AG09319 (cell line): ENCODE data around the gene CCDC12.

Source experiments
- DNase-seq: peaks from one replicate; pipeline ENCODE4 v3.0.0-alpha.2; 2010; ENCODE audit warnings: low read depth; ENCODE audit errors: extremely low read depth
- TF ChIP-seq, protein P1 (sequence below): IDR thresholded peaks from 2 replicates; pipeline ENCODE4 v1.5.1; 2011; ENCODE audit warnings: low read depth, mild to moderate bottlenecking, inconsistent platforms, low read length, moderate library complexity

Gene CCDC12

DNA sequence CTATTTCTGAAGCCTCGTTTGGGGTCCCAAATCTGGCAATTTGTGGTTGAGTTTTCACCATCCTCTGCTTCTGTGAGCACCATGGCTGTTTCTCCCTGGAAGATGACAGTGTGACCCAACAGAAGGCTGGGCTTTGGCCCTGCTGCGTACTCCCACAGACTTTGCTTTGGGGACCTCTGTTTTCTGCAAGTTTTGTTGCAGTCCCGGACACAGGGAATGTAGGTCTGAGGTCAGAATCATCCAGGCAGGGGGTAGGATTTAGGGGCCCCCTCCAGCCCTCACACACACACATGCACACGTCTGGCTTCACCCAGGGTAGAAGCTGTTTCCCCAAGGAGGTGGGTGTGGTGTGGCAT is 92.7 kb downstream of the CCDC12 start:
- DNase-seq: no peak
- TF ChIP-seq, protein P1, sequence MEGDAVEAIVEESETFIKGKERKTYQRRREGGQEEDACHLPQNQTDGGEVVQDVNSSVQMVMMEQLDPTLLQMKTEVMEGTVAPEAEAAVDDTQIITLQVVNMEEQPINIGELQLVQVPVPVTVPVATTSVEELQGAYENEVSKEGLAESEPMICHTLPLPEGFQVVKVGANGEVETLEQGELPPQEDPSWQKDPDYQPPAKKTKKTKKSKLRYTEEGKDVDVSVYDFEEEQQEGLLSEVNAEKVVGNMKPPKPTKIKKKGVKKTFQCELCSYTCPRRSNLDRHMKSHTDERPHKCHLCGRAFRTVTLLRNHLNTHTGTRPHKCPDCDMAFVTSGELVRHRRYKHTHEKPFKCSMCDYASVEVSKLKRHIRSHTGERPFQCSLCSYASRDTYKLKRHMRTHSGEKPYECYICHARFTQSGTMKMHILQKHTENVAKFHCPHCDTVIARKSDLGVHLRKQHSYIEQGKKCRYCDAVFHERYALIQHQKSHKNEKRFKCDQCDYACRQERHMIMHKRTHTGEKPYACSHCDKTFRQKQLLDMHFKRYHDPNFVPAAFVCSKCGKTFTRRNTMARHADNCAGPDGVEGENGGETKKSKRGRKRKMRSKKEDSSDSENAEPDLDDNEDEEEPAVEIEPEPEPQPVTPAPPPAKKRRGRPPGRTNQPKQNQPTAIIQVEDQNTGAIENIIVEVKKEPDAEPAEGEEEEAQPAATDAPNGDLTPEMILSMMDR: no peak

DNA sequence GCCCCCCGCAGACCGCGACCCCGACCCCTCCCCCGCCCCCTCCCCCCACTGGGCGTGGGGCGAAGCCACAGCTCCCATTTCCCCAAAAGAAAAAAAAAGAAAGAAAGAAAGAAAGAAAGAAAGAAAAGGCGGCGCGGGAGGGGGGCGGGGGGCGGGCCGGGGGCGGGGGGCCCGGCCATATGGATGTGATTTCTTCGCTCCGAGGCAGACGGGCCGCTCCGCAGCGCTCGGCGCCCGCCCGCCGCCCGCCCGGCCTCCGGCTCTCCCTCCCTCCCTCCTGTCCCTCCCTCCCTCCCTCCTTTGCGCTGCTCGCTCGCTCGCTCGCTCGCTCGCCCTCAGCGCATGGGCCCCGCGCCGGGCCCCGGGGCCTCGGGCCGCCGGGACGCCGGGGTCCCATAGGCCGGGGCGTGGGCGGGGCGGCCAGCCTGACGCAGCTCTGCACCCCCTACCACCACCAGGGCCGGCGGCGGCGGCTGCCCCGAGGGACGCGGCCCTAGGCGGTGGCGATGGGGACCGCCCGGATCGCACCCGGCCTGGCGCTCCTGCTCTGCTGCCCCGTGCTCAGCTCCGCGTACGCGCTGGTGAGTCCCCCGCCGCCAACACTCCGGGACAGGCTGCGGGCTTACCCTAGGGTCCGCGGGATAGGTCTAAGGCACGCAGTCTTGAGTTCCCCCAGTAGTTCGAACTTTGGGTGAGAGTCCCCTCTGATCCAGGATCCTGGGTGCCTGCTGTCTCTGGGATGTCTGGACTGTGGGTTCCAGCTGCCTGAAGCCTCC is 93.3 kb downstream of the CCDC12 start:
- TF ChIP-seq, protein P1: no peak
- DNase-seq: no peak

DNA sequence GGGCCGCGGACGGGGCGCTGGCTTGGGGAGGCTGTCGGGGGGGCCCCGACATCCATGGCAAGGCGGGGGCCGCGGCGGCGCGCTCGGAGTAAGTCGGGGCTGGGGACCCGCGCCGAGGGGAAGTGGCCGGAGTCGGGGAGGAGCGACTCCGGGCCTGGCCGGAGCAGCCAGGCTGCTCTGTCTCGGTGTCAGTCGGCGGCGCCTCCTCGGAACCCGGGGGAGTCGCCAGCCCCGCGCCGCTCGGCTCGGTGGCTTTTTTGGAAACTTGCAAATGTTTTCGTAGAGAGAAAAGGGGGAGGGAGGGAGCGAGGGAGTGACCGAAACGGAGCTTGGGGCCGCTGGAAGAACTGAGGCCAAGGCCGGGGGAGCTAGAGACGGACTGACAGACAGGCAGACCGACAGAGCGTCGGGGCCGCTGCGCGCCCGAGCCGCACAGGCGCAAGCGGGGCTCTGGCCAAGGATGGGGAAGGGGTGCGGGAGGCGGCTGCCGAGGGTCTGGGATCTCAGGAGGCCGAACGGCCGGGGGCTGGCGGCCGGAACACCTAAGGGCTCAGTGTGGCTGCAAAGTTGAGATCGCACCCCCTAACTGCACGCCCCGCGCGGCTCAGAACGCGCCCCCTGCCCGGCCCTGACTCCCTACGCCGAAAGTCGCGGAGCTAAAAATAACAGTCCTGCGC is 94.0 kb downstream of the CCDC12 start:
- DNase-seq: no peak
- TF ChIP-seq, protein P1: no peak

DNA sequence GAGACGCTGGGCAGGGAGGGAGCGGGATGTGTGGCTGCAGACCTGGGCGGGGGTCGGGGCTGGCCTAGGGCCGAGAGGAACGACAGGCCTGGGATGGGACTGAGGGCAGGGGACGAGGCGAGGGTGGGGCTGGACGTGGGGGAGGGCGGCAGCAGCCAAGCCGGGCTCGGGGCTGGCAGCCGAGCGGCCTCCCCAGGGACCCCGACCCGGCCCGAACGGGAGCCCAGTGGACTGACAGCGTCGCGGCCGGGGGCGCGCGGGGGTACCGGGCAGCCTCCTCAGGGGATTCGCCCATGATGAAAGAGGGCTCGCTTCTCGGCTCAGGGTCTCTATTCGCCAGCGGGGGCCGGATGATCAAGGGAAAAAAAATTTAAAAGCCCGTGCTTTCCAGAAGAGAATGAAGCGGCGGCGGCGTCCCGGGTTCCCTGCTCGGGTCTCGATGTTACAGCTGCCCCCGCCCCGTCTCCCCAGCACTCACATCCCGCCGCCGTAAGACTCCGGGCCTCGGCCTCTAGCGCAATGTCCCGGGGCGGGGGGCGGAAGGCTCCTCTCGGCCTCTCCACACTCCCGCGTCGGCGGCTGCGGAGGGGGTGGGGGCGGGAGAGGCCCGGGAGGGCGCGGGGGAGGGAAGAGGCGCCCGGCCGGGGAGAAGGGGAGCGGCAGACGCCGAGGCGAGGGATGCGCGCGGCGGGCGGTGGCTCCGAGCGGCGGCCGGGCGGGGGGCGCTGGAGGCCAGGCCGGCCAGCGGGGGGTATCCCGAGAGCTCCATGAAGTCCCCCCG is 94.8 kb downstream of the CCDC12 start:
- TF ChIP-seq, protein P1: no peak
- no peak for DNase-seq

DNA sequence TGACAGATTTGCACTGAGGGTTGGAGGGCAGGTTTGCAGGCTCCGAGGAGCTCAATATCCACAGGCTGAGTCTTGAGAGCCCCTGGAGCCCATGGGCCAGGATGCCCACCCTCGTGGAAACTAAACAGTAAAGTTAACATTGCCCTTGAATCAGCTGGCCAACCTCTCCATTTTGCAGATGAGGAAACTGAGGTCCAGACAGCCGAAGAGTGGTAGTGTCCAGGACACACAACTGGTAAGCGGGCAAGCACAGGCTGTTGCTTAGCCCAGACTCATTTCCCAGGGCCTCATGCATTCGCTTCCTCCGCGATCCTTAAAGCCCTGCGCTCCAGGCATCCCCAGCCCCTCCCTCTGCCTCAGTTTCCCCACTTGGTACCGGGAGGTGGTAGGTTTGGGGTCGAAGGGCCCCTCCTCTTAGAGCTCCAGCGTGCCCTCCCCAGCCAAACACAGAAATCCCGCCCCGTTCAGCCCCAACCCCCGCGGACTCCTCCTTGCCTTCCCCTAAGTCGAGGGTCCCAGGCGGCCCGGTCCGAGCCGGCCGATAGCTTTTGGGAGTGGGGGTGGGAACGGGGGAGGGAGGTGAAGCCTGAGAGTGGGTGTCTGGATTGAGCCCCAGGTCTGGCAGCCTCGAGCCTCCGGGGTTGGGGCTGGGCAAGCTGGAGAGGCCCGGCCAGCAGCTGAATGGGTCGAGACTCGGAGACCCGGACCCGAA is 95.5 kb downstream of the CCDC12 start:
- TF ChIP-seq, protein P1: no peak
- DNase-seq: no peak

DNA sequence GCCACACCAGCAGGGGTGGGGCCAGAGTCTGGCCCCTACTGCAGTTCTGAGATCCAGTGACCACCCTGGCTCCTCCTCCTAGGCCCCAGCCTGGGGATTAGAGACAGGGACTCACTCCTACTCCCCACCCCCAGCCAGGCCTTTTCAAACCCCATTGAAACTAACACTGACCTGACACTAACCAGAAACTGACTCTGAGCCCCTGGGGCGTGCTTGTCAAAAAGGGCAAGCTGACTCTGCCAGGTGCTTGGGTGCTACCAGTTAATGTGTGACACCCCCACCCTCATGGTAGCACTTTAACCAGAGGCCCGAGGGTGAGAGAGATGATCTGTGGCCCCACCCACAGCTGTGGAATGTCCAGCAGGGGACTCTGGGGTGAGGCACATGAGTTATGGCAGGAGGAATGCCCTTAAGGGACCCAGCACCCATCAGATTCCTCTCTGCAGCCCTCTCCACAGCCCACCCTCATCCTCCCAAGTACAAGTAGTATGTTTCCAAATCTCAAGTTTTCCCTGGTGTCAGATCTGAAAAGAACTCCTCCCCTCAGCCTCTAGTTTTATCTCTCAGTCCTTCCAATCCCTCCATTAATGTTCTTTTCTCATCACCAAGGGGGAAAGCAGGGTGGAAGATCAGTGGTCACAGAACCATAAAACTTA is 97.6 kb downstream of the CCDC12 start:
- DNase-seq: no peak
- TF ChIP-seq, protein P1: no peak
